GM23338 (cell line): ENCODE data around the gene EPS8L2. TPM values are rescaled to one million over a fixed set of nuclear protein-coding genes. Genes with fewer than 3 reads are reported as not detected.

Source experiments
- EZH2phosphoT487 ChIP-seq: fragments of 200-600 bp; sonication (generic); IDR thresholded peaks from one replicate; pipeline ENCODE4 v1.8.1; 2018; ENCODE audit warnings: antibody characterized with exemption; ENCODE audit not compliant: unreplicated experiment
- ZNF462 ChIP-seq: fragments of 250-450 bp; sonication (Bioruptor Pico); IDR thresholded peaks from 2 replicates; pipeline ENCODE4 v1.5.0; 2020; ENCODE audit warnings: mild to moderate bottlenecking, moderate library complexity
- polyA plus RNA-seq: library from polyadenylated mRNA; unstranded; fragments of >200 nt; fragmentation: Nextera tagmentation; extraction: Ambion mirVana; gene quantifications from 2 replicates; pipeline ENCODE4 v1.2.1, GENCODE V29; 2016
- total RNA-seq: library from RNA; depleted of rRNA; stranded (reverse); fragments of >200 nt; shearing (Covaris generic); gene quantifications from 2 replicates; pipeline ENCODE4 v1.2.3, GENCODE V29; 2014
- TF ChIP-seq, protein P1 (sequence below): IDR thresholded peaks from one replicate; pipeline ENCODE4 v1.6.1; 2018; ENCODE audit warnings: antibody characterized with exemption; ENCODE audit not compliant: unreplicated experiment
- TF ChIP-seq, protein P2 (sequence below), 2 experiments: fragments of 200-600 bp in 1 of 2; sonication (generic) in 1 of 2; conservative IDR thresholded peaks; 2 replicates each; pipeline versions ENCODE4 v1.5.1 to v1.6.1; 2016 to 2017; ENCODE audit warnings: antibody characterized with exemption in 2 of 2, low read depth in 2 of 2, mild to moderate bottlenecking in 2 of 2, moderate library complexity in 1 of 2

The EPS8L2 gene
- total and polyA plus RNA-seq, 2 experiments from 2014 or later: 38.7 to 59.4 TPM

DNA sequence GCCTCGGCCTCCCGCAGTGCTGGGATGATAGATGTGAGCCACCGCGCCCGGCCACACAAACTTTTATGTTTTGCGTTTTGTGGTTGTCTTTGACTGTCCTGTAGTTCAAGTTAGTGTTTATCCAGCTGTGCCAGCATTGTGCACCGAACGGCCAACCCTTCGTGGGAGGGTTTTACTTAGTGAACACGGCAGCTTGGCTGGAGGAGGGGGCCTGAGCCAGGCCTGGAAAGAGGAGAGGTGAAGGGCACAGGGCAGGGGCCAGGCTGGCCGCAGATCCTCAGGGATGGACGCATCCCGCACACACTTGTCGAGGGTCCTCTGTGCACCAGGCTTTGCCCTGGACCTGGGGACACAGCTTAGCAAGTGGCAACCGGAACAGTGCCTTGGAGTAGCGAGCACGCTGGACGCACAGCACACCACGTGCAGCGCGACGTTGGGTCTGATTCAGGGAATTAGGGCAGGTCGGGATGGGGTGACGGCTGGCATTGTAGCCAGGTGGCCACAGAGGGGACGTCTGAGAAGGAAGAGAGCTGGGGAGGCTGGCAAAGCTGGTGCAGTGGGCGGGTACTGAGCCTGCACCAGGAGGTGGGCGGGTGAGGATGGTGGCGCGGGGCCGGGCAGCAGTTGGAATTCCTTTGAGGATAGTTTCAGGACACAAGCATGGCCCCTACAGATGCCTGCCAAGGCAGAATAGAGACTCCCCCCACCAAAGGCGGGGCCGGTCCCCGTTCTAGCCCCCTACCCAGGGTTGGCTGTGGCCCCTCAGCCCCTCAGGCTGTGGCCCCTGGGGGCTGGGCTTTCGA, 13.4 kb downstream of the EPS8L2 start (continued):
- TF ChIP-seq ZNF462 (CRISPR knock-in tag) (no peak), EZH2phosphoT487 (no peak)
- TF ChIP-seq, protein P1, sequence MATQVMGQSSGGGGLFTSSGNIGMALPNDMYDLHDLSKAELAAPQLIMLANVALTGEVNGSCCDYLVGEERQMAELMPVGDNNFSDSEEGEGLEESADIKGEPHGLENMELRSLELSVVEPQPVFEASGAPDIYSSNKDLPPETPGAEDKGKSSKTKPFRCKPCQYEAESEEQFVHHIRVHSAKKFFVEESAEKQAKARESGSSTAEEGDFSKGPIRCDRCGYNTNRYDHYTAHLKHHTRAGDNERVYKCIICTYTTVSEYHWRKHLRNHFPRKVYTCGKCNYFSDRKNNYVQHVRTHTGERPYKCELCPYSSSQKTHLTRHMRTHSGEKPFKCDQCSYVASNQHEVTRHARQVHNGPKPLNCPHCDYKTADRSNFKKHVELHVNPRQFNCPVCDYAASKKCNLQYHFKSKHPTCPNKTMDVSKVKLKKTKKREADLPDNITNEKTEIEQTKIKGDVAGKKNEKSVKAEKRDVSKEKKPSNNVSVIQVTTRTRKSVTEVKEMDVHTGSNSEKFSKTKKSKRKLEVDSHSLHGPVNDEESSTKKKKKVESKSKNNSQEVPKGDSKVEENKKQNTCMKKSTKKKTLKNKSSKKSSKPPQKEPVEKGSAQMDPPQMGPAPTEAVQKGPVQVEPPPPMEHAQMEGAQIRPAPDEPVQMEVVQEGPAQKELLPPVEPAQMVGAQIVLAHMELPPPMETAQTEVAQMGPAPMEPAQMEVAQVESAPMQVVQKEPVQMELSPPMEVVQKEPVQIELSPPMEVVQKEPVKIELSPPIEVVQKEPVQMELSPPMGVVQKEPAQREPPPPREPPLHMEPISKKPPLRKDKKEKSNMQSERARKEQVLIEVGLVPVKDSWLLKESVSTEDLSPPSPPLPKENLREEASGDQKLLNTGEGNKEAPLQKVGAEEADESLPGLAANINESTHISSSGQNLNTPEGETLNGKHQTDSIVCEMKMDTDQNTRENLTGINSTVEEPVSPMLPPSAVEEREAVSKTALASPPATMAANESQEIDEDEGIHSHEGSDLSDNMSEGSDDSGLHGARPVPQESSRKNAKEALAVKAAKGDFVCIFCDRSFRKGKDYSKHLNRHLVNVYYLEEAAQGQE: no peak
- TF ChIP-seq, protein P2, sequence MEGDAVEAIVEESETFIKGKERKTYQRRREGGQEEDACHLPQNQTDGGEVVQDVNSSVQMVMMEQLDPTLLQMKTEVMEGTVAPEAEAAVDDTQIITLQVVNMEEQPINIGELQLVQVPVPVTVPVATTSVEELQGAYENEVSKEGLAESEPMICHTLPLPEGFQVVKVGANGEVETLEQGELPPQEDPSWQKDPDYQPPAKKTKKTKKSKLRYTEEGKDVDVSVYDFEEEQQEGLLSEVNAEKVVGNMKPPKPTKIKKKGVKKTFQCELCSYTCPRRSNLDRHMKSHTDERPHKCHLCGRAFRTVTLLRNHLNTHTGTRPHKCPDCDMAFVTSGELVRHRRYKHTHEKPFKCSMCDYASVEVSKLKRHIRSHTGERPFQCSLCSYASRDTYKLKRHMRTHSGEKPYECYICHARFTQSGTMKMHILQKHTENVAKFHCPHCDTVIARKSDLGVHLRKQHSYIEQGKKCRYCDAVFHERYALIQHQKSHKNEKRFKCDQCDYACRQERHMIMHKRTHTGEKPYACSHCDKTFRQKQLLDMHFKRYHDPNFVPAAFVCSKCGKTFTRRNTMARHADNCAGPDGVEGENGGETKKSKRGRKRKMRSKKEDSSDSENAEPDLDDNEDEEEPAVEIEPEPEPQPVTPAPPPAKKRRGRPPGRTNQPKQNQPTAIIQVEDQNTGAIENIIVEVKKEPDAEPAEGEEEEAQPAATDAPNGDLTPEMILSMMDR (conservative IDR thresholded peaks at IDR 0.05; ENCODE audit: low read depth in 2 of 2): no peak
